Calu3 (cell line): ENCODE measurements around the gene RPL38. TPM values are rescaled to one million over a fixed set of nuclear protein-coding genes. Genes with fewer than 3 reads are reported as not detected.

ENCODE experiments used
- BruUV-seq: library from RNA; stranded (reverse); fragments of 400-500 nt; replicated peaks from 2 replicates; lab custom pipeline; 2021; lab: Mats Ljungman, UMichigan
- CTCF ChIA-PET: fragments of 300-600 bp; sonication (Branson Sonifier 250); formaldehyde crosslinking; loops from one replicate; lab custom pipeline; 2022; ENCODE audit warnings: antibody characterized with exemption; lab: Charles Lee
- DNase-seq: peaks from one replicate; pipeline ENCODE4 v3.0.0; 2022
- H3K27ac Mint-ChIP-seq: one replicate; pipeline ENCODE4 v1.8.0; 2022; ENCODE audit warnings: mixed read lengths; ENCODE audit not compliant: unreplicated experiment
- H3K27me3 Mint-ChIP-seq: one replicate; pipeline ENCODE4 v1.8.0; 2022; ENCODE audit warnings: mixed read lengths; ENCODE audit not compliant: unreplicated experiment
- H3K36me3 Mint-ChIP-seq: one replicate; pipeline ENCODE4 v1.8.0; 2022; ENCODE audit warnings: mild to moderate bottlenecking, moderate library complexity, mixed read lengths; ENCODE audit not compliant: insufficient read depth, unreplicated experiment
- H3K4me1 Mint-ChIP-seq: one replicate; pipeline ENCODE4 v1.8.0; 2022; ENCODE audit warnings: mild to moderate bottlenecking, low read depth, mixed read lengths; ENCODE audit not compliant: unreplicated experiment
- H3K4me3 Mint-ChIP-seq: one replicate; pipeline ENCODE4 v1.8.0; 2022; ENCODE audit warnings: mild to moderate bottlenecking, low read depth, moderate library complexity, mixed read lengths; ENCODE audit not compliant: unreplicated experiment
- H3K9me3 Mint-ChIP-seq: one replicate; pipeline ENCODE4 v1.8.0; 2022; ENCODE audit warnings: low read depth, mixed read lengths; ENCODE audit not compliant: unreplicated experiment
- CTCF ChIP-seq: fragments of 200-600 bp; IDR thresholded peaks from one replicate; pipeline ENCODE4 v1.8.0; 2022; ENCODE audit warnings: antibody characterized with exemption; ENCODE audit not compliant: unreplicated experiment
- intact Hi-C: fragments of 100-400 bp; cut with micrococcal nuclease; formaldehyde crosslinking; loops from one replicate; pipeline ENCODE4 v1.10.0; 2022; ENCODE audit not compliant: unreplicated experiment
- total RNA-seq: library from RNA; stranded (reverse); gene quantifications from 2 replicates; pipeline ENCODE4 v1.2.3, GENCODE V29; 2022

The RPL38 gene
- total RNA-seq, 1 experiment from 2014 or later, result 725 TPM

GRCh38 chr17:74235040-74235581, 31.6 kb downstream of the RPL38 start:
- TF ChIP-seq CTCF, result no peak
- no peaks in the 10 kb centered on the region for H3K4me1 Mint-ChIP-seq
- no peak overlapping the region for H3K4me3 Mint-ChIP-seq
- H3K27me3 Mint-ChIP-seq, result peaks cover 82% of the 10 kb centered on the region
- DNase-seq, result no peak
- CTCF ChIA-PET, result no interaction called here
- H3K9me3 Mint-ChIP-seq, result no peaks in the 10 kb centered on the region
- intact Hi-C loops, result no loop called here
- BruUV-seq, result no TSS peak
- H3K36me3 Mint-ChIP-seq, result no peaks in the 10 kb centered on the region
- H3K27ac Mint-ChIP-seq, result no peak overlapping the region

- CTCF ChIA-PET, result no interaction called here
- intact Hi-C loops, result no loop called here
- Mint-ChIP-seq H3K4me1 (no peaks in the 10 kb centered on the region), H3K27ac (no peak overlapping the region), H3K36me3 (no peaks in the 10 kb centered on the region), H3K4me3 (no peak overlapping the region), H3K9me3 (no peaks in the 10 kb centered on the region), H3K27me3 (peaks cover 82% of the 10 kb centered on the region)
- no peak for TF ChIP-seq CTCF
- DNase-seq, result no peak
- BruUV-seq, result no TSS peak
These were observed 32.5 kb downstream of the RPL38 start for GRCh38 chr17:74235911-74236371.

DNA sequence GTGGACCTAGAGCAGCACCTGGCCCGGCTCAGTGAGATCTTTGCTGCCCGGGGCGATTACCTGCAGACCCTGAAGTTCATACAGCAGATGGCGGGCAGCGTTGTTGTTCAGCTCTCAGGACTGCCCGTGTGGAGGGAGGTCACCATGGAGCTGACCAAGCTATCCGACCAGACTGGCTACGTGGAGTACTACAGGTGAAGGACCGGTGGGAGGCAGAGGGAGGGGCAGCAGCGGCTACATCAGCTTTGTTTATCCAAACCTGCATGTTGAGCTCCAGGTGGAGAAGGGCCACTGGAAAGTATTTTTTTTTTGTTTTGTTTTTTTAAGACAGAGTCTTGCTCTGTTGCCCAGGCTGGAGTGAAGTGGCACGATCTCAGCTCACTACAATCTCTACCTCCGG, 33.8 kb downstream of the RPL38 start:
- CTCF ChIA-PET, result no interaction called here
- Mint-ChIP-seq H3K4me1 (no peaks in the 10 kb centered on the region), H3K27me3 (peaks cover 82% of the 10 kb centered on the region), H3K36me3 (no peaks in the 10 kb centered on the region), H3K9me3 (no peaks in the 10 kb centered on the region), H3K27ac (no peak overlapping the region), H3K4me3 (no peak overlapping the region)
- DNase-seq, result no peak
- no peak for TF ChIP-seq CTCF
- intact Hi-C loops, result no loop called here
- no TSS peak for BruUV-seq

- no peak overlapping the region for H3K27ac Mint-ChIP-seq
- DNase-seq, result no peak
- intact Hi-C loops, result no loop called here
- BruUV-seq, result no TSS peak
- no peaks in the 10 kb centered on the region for H3K36me3 Mint-ChIP-seq
- CTCF ChIA-PET, result interaction anchor here (0.7 kb wide), 1 partner anchor 61 kb away, joined by 3 read pairs; no protein-coding TSS in a partner anchor
- H3K27me3 Mint-ChIP-seq, result peaks cover 82% of the 10 kb centered on the region
- TF ChIP-seq CTCF, result no peak
- H3K4me3 Mint-ChIP-seq, result no peak overlapping the region
- H3K4me1 Mint-ChIP-seq, result no peaks in the 10 kb centered on the region
- H3K9me3 Mint-ChIP-seq, result no peaks in the 10 kb centered on the region
These were observed 35.7 kb downstream of the RPL38 start for GRCh38 chr17:74239172-74239571.
